Osteoblast (primary cell): ENCODE results near the gene ABCC1. TPM values are rescaled to one million over a fixed set of nuclear protein-coding genes. Genes with fewer than 3 reads are reported as not detected.

Experiments used
- DNase-seq: peaks from one replicate; pipeline ENCODE4 v3.0.0; 2011; ENCODE audit warnings: low spot score, mixed read lengths; ENCODE audit not compliant: insufficient read length; ENCODE audit errors: missing footprints
- H2AFZ ChIP-seq: 2 replicates; pipeline ENCODE4 v1.6.0; 2011; ENCODE audit warnings: mild to moderate bottlenecking, low read length
- H3K27ac ChIP-seq: 2 replicates; pipeline ENCODE4 v1.5.1; 2011; ENCODE audit warnings: mild to moderate bottlenecking, low read depth, low read length, moderate library complexity
- H3K27me3 ChIP-seq: 2 replicates; pipeline ENCODE4 v1.6.0; 2012; ENCODE audit warnings: mild to moderate bottlenecking, control low read depth, inconsistent platforms, low read length, moderate library complexity; ENCODE audit not compliant: insufficient read depth
- H3K36me3 ChIP-seq: 2 replicates; pipeline ENCODE4 v1.5.1; 2011; ENCODE audit warnings: mild to moderate bottlenecking, low read length, control low read depth, moderate library complexity; ENCODE audit not compliant: insufficient read depth
- H3K4me1 ChIP-seq: 2 replicates; pipeline ENCODE4 v1.5.1; 2011; ENCODE audit warnings: mild to moderate bottlenecking, low read length, control low read depth, moderate library complexity; ENCODE audit not compliant: insufficient read depth
- H3K4me2 ChIP-seq: 2 replicates; pipeline ENCODE4 v1.6.0; 2011; ENCODE audit warnings: mild to moderate bottlenecking, low read length; ENCODE audit not compliant: insufficient read depth
- H3K4me3 ChIP-seq: fragments of 200-600 bp; sonication (generic); 3 replicates; pipeline ENCODE4 v1.5.1; 2012; ENCODE audit warnings: mild to moderate bottlenecking, low read length, inconsistent platforms; ENCODE audit not compliant: insufficient read depth
- H3K79me2 ChIP-seq: 2 replicates; pipeline ENCODE4 v1.6.0; 2012; ENCODE audit warnings: mild to moderate bottlenecking, low read length, control low read depth, inconsistent platforms; ENCODE audit not compliant: insufficient read depth
- H3K9me3 ChIP-seq: 2 replicates; pipeline ENCODE4 v1.5.1; 2011; ENCODE audit warnings: low read depth, low read length, control low read depth
- H4K20me1 ChIP-seq: 2 replicates; pipeline ENCODE4 v1.6.0; 2012; ENCODE audit warnings: mild to moderate bottlenecking, low read length, control low read depth; ENCODE audit not compliant: insufficient read depth
- total RNA-seq: library from RNA; depleted of rRNA; stranded (reverse); fragments of >200 nt; gene quantifications from 2 replicates; pipeline ENCODE4 v1.2.3, GENCODE V29; 2012
- TF ChIP-seq, protein P1 (sequence below): IDR thresholded peaks from 2 replicates; pipeline ENCODE4 v1.5.1; 2011; ENCODE audit warnings: mild to moderate bottlenecking, low read depth, low read length, moderate library complexity; ENCODE audit errors: extremely low read depth

The ABCC1 gene
- total RNA-seq, 1 donor = 33.7 TPM

DNA sequence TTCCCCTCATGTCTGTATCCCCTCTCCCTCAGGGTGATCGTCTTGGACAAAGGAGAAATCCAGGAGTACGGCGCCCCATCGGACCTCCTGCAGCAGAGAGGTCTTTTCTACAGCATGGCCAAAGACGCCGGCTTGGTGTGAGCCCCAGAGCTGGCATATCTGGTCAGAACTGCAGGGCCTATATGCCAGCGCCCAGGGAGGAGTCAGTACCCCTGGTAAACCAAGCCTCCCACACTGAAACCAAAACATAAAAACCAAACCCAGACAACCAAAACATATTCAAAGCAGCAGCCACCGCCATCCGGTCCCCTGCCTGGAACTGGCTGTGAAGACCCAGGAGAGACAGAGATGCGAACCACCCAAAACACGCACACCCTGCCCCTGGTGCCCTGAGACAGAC lies 191.7 kb downstream of the ABCC1 start:
- no peak for DNase-seq
- H4K20me1 ChIP-seq = peaks cover 9% of the 10 kb centered on the region
- TF ChIP-seq, protein P1, sequence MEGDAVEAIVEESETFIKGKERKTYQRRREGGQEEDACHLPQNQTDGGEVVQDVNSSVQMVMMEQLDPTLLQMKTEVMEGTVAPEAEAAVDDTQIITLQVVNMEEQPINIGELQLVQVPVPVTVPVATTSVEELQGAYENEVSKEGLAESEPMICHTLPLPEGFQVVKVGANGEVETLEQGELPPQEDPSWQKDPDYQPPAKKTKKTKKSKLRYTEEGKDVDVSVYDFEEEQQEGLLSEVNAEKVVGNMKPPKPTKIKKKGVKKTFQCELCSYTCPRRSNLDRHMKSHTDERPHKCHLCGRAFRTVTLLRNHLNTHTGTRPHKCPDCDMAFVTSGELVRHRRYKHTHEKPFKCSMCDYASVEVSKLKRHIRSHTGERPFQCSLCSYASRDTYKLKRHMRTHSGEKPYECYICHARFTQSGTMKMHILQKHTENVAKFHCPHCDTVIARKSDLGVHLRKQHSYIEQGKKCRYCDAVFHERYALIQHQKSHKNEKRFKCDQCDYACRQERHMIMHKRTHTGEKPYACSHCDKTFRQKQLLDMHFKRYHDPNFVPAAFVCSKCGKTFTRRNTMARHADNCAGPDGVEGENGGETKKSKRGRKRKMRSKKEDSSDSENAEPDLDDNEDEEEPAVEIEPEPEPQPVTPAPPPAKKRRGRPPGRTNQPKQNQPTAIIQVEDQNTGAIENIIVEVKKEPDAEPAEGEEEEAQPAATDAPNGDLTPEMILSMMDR = no peak
- no peaks in the 10 kb centered on the region for H3K9me3 ChIP-seq
- H3K4me2 ChIP-seq = no peak overlapping the region
- H3K4me1 ChIP-seq = no peaks in the 10 kb centered on the region
- no peak overlapping the region for H2AFZ ChIP-seq
- H3K27ac ChIP-seq = no peak overlapping the region
- no peaks in the 10 kb centered on the region for H3K27me3 ChIP-seq
- peaks cover 74% of the 10 kb centered on the region for H3K36me3 ChIP-seq
- H3K79me2 ChIP-seq = no peaks in the 10 kb centered on the region
- no peak overlapping the region for H3K4me3 ChIP-seq

DNA sequence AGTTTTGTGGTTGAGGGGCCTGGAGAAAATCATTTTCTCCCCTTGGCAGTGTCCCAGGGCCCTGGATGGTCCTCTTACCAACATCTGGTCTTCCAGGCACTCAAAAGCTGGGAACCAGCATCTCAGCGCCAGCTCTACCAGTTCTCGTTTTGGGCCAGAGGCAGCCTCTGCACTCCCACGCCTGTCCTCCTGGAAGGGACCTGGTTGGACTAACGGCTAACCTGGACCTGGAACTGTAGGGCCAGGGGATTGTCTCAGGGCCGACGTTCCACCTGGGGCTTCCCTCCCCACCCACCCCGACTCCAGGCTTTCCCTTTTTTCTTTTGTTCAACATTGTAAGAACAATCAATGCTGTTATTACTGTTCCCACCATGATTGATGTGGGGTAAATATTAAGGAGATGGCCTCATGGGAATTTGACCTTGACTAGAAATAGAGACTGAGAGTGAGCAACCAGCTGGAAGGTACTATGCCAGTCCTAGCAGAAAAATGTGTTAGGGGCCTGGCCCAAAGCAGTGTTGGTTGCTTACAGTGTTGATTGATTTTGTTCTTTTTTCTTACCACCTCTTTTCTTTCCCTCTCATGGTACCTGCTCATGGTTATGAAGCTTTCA lies 192.5 kb downstream of the ABCC1 start:
- H3K27ac ChIP-seq = no peak overlapping the region
- no peak overlapping the region for H3K4me3 ChIP-seq
- H3K4me1 ChIP-seq = no peaks in the 10 kb centered on the region
- H3K4me2 ChIP-seq = no peak overlapping the region
- no peaks in the 10 kb centered on the region for H3K27me3 ChIP-seq
- H2AFZ ChIP-seq = no peak overlapping the region
- TF ChIP-seq, protein P1 = no peak
- peaks cover 14% of the 10 kb centered on the region for H4K20me1 ChIP-seq
- no peak for DNase-seq
- H3K79me2 ChIP-seq = no peaks in the 10 kb centered on the region
- H3K36me3 ChIP-seq = peaks cover 66% of the 10 kb centered on the region
- H3K9me3 ChIP-seq = no peaks in the 10 kb centered on the region

DNA sequence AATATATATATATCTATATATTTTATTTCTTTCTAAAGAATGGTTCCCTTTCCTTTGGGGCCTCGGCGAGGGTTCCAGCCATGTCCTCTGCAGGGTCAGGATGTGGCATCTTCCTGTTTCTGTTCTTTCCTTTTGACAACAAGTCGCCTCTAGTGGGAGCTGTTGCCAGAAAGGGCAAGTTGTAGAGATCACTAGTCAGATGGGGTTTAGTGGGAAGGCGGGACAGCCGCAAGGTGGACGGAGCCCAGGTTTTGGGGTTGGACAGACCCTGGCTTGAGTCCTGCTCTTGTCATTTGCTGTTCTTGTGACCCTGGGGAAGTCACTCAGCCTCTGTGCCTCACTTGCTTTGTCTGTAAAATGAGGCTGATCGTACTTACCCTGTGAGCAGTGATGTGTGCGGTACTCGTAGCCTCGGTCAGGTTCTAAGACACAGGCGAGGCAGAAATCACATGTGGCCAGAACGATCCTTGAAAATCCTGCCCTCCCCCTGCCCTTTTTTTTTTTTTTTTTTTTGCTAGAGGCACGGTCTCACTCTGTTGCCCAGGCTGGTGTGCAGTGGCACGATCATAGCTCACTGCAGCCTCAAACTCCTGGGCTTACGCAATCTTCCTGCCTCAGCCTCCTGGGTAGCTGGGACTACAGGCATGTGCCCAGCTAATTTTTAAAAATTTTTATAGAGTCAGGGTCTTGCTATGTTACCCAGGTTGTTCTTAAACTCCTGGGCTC lies 193.8 kb downstream of the ABCC1 start:
- Histone ChIP-seq H3K36me3 (peaks cover 57% of the 10 kb centered on the region), H3K9me3 (no peaks in the 10 kb centered on the region), H3K79me2 (no peaks in the 10 kb centered on the region), H2AFZ (no peak overlapping the region), H3K27ac (no peak overlapping the region), H3K4me1 (no peaks in the 10 kb centered on the region), H3K4me2 (no peak overlapping the region), H3K4me3 (no peak overlapping the region), H3K27me3 (no peaks in the 10 kb centered on the region), H4K20me1 (peaks cover 19% of the 10 kb centered on the region)
- DNase-seq = peak; percentile 67
- TF ChIP-seq, protein P1 = peak; percentile 45

DNA sequence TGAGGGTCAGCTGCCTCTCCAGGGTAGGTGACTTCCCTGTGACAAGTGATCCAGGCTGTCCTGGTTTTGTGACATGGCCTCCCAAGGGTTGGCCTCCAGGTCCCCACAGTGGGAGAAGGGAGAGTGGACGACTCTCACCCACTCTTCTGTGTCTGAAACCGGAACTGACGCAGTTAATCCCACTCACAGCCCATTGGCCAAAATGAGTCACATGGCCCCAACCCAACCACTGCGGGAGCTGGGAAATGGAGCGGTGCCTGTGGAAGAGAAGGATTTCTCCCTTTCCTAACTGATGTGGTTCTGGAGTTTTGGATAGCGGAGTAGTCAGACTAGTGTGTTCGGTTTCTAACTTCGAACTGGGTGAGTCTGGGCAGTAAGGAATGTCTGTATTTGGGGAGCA lies 194.5 kb downstream of the ABCC1 start:
- Histone ChIP-seq H3K4me3 (no peak overlapping the region), H3K79me2 (no peaks in the 10 kb centered on the region), H3K9me3 (no peaks in the 10 kb centered on the region), H4K20me1 (peaks cover 20% of the 10 kb centered on the region), H3K4me2 (no peak overlapping the region), H3K4me1 (no peaks in the 10 kb centered on the region), H3K27ac (no peak overlapping the region), H2AFZ (no peak overlapping the region), H3K36me3 (peaks cover 50% of the 10 kb centered on the region), H3K27me3 (no peaks in the 10 kb centered on the region)
- DNase-seq = no peak
- TF ChIP-seq, protein P1 = no peak
